ENCODE measurements around the gene NALCN.
"Not testable (repeated sequence)": the region's sequence is repeated elsewhere in the genome, so short reads cannot be mapped to it uniquely, and the experiment has no call there.

The NALCN gene

DNA sequence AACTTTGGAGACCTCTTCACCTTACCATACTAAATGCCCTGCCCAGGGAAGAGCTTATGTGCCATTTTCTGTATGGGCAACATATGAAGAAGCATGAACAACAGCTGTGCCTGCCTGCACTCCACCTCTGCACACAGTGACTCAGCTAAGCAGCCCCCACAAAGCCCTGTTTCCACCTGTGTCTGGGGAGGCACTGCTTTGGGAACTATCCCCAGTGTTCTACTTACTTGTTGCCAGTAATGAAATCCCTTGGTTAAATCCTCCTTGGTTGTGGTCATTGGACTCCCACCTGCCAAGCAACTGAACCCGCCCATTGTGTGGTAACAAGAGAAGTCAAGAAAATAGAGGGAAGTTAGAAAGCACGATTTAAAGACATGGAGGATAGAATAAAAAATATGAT lies 84.6 kb downstream of the NALCN start:
- DNase-seq = no peak

DNA sequence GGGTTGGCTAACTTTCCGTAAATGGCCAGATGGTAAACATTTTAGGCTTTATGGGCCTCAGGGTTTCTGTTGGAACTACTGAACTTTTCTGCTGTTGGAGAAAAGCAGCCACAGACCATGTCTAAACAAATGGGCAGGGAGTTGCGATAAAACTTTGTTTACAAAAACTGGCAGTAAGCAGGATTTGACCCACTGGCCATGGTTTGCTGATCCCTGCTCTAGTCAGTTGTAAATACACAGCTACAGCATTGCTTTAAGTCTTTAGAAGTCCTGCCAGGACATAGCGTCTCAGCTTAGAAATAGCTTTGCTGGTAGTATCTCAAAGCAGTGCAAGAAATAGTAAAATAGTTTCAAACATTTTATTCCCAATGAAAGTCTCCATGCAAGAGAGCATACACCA lies 88.4 kb downstream of the NALCN start:
- no peak for DNase-seq

DNA sequence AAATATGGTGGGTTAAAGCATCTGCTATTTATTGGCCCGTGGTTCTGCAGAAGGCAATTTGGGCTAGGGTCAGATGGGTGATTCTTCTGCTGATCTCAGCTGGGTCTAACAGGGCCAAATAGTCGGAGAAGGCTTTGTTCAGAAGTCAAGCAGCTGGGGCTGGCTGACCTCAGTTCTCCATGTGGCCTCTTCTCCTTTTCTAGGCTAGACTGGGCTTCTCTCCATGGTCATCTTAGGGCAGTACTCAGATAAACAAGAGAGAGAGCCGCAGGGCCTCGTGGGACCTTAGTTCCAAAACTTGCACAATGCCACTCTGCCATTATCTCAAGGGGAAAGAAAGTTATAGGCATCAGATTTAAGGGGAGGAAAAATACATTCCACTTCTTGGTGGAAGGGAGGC lies 89.6 kb downstream of the NALCN start:
- DNase-seq = no peak

DNA sequence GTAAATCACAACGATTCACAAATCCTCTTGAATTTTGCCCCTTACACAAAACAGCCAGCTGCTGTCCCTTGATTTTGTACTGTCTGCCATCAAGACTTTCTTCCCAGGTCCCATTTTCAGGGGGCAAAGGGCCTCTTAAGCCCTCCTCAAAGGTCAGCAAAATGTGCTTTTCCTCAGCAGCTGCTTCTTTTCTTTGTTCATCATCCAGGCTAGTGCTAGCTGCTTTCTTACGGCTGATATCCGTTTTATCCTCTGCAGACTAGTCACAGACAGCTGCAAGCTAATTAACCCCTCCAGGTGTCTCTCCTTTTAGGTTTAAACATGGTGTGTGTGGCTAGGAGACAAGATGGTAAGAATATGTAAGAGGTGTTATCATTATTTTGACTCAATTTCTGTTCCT lies 90.9 kb downstream of the NALCN start:
- no peak for DNase-seq

DNA sequence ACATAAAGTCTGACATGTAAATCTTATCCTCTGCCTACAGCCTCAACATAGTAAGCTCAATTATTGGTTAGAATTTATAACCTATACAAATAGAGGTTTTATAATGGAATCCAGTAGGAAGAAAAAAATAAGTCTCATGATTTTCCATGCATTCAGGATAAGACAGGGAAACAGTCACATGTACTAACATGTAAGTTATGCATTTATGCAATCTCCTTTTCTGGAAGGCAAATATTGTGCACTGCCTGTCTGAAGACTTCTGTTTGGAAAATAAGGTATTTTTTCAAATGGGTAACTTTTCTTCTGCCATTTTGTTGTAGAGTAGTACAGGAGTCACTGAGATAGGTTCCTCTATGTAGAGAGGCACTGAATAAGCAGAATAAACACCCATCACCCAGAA lies 92.7 kb downstream of the NALCN start:
- no peak for DNase-seq

DNA sequence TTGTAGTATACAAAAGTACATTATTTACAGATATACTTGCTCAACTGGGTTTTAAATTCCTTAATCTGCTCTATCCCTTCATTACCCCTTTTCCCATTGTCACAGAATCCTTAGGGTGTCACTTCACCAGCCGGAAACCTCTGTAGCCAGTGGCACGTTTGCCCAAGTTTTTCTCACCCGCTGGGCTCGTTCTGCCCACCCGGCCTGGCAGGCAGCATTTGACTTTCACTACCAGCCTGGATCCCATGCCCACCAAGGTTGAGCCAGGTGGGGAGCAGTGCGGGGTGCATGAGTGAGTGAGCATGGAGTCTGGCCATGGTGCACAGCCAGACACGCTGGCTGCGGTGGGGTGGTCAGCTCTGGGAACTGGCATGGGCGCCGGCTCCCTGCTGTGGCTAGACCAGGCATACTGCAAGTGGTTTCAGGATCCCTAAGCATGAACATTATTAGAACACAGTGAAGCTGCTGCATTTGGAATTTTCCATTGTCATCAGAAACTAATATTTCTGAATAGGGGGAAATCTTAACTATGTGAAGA lies 98.3 kb downstream of the NALCN start:
- DNase-seq = no peak

DNA sequence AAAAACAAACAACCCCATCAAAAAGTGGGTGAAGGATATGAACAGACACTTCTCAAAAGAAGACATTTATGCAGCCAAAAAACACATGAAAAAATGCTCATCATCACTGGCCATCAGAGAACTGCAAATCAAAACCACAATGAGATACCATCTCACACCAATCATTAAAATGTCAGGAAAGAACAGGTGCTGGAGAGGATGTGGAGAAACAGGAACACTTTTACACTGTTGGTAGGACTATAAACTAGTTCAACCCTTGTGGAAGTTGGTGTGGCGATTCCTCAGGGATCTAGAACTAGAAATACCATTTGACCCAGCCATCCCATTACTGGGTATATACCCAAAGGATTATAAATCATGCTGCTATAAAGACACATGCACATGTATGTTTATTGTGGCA lies 102.8 kb downstream of the NALCN start:
- not testable (repeated sequence) for DNase-seq

DNA sequence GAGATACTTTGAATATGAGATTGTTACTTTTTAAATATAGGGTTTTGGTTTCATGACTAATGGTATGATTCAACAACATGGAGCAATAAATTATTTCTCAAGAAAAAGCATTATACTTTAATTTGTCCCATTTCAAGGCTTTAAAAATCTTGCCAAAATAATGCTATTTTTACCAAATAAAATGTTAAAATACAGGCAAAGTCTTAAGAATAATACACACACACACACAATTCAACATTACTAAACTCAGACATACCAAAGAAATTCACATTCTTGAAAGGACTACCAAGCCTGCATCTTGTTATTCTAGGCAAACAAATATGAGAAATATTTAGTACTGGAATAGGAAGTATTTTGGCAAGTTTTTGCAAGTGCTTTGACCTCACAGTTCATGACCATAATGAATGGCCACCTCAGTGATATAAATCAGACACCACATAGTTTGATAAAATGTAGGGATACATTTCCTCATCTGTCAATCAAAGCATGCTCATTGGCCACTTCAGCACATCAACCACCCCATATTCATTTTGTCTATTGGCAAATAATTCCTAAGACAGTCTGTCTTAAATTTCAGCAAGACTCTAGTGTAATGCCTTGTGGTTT lies 107.2 kb downstream of the NALCN start:
- DNase-seq = no peak

DNA sequence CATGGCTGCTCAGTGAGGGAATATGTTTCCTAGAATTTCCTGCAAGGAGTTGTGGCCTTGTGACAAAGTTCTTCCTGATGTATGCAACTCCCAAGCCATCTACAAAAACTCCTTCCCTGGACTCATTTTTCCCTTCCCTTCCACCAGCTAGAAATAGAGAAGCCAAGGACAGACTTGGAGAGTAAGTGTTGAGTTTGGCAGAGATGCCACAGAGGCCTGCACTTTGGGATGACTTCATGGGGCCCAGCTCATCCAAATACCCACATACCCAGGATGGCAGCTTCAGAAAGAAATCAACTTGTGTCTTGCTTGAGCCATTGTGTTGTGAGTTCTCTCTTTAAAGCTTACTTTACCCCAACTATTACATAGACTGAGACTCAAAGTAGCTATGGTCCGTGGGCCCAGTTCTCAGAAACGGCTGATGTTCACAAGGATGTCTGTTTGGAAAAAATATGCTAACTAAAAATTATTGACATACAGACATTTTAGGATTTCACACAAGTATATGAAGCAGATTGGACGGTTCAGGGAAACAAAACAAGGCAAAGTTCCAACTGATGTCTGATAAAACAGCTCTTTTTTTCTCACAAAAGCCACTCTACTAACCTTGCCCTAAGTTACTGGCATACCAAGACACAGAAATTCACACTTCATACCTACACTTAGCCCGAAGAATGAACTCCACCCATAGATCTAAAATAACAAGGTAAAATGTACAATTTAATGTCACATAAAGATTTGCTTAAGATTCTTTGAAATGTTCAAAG lies 107.9 kb downstream of the NALCN start:
- DNase-seq = no peak

DNA sequence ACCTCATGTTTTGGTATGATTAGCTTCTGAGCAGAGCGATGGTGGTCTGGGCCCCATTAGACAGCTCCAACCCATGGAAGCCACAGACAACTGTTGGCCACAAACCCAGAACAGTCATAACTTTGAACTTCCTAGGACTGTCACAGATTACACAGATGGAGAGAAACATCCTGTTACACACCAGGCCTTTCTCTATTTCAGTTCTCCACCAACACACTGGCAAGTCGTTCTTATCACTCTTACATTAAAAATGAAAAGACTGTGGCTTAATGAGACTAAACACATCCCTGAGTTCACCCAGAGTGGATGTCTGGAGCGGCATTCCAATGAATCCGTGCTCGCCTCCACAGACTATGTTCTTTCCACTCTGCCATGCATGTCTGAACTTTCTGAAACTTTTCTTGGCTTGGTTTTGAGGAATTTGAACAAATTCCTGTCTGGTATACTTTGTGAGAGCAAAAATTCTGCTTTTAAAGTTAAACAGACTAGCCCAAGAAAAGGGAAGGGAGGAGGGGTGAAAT lies 109.1 kb downstream of the NALCN start:
- DNase-seq = no peak

DNA sequence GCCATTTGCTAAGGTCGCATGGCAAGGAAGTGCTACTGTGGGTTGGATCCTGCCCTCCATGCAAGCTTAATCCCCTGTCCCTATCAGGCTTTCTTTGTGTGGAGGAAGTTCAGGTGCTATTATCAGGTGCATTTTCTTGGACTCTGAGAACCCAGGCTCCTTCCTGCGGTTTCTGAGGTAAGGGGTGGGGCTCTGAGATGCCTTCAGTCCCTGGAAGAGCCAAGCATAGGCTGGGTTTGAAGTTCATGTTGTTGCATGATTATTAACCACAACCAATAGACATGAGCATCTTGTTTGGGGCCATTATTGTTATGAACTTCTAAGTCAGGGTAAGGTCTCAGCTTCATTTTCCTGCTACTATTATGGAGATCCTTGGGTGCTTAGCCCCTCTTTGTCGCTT lies 109.5 kb downstream of the NALCN start:
- DNase-seq = no peak

DNA sequence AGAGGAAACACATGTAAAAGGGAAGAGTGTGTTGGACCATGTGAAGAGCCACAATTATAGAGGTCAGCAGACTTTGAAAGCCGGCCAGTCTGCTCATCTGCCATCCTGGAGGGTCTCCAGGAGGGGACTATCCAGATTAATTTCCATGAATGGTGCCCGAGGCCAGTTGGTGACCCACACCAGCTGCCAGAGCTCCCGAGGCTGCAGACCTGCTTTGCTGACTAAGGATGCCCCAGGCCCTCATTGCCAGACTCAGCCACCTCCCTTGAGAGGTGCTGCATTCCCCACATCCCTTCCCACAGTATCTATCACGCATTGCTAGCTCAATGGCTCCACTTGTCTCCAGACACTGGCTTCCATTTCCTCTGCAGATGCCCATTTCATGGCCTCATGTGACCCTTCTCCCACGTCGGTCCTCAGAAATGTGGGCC lies 110.3 kb downstream of the NALCN start:
- no peak for DNase-seq

DNA sequence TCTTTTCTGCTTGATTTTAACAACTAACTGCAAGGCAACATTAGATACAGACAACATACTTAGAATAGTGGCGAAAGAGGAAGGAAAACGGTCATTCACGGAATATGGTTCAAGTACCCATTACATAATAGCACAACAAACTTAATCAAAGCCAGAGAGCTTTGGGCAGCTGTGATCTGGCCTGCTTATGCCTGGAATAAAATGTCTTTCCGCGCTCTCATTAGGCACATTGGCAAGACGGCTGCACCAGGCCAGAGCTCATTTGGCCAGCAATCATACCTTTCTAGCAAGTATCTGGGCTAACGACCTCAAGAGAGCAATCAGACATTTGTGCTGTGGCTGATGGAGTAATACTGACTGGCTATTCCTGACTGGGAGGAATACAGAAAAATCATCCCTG lies 112.8 kb downstream of the NALCN start:
- no peak for DNase-seq

DNA sequence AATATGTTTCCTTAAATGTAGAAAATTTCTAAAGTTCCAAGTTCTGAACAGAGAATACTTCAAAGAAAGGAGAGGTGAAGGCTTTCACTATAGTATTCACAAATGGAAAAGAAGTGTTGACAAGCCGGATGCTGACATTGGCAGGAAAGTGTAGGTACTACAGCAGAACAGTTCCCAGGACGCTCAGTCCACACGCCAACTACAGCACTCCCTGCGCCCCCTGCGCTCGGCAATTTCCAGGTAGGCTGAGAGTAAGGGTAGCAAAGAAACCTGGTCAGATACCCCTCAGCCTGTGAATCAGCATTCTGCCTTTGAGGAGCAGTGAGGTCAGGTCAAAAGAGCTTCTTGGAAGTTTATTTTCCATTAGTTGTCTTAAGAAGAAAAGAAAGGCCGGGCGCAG lies 115.3 kb downstream of the NALCN start:
- no peak for DNase-seq

DNA sequence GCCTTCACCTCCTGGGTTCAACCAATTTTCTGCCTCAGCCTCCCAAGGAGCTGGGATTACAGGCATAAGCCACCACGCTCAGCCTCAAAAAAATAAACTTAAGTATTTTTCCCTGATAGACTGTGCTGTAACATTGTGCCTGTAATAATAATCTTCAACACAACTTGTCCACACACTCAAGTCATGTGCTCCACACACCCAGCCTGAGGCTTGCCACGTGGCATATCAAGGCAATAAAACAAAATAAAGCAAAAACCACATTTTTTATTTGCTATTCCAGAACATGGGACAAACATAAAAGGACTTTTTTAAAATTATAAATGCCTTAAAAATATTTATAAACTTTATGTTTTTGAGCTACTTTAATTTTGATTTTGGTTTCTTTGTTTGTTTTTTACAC lies 115.8 kb downstream of the NALCN start:
- no peak for DNase-seq

DNA sequence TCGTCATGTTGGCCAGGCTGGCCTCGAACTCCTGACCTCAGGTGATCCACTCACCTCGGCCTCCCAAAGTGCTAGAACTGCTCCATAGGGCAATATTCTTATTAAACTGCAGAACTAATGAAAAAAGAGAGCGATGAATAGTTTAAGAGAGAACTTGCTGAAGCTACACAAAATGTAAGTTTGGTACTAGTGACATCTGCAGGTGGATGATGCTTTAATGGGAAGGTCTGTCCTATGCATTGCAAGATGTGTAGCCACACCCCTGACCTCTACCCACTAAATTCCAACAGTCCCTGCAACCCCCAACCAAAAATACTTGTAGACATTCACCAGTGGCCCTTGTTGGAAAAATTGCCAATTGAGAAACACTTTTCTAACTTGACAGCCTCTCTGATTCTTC lies 117.8 kb downstream of the NALCN start:
- no peak for DNase-seq

DNA sequence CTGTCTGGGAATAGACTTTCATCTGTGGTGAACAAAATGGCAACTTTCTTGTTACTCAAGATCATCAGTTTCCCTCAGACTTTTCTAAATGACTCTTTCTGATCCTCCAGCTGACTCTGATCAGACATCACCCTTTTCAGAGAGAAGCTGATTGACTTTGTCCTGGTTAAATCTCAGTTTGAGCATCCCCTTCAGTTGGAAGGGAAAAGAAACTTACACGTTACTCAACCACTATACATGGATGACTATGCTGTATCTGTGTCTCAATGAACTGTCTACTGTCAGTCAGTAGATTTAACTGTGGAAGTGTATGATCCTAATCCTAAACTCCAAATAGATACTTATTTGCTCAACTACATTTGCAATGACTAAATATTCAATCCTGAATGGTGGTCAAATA lies 118.5 kb downstream of the NALCN start:
- no peak for DNase-seq

DNA sequence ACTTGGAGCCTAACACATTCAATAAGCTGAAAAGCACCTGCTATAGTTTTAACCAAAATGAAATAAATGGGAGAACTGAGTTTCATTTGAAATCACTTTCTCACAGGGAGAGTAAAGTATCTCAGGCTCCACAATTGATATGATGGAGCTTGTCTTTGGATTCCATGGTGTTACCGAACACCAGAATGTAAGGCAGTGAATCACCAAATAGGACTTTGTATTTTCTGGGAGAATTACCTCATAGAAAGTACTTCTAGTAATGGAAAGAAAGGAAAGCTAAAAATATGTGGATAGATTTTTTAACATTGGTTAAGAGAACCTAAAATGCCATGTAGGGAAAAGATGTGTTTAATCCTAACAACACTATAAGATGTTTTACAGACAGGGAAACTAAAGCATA lies 123.6 kb downstream of the NALCN start:
- no peak for DNase-seq

DNA sequence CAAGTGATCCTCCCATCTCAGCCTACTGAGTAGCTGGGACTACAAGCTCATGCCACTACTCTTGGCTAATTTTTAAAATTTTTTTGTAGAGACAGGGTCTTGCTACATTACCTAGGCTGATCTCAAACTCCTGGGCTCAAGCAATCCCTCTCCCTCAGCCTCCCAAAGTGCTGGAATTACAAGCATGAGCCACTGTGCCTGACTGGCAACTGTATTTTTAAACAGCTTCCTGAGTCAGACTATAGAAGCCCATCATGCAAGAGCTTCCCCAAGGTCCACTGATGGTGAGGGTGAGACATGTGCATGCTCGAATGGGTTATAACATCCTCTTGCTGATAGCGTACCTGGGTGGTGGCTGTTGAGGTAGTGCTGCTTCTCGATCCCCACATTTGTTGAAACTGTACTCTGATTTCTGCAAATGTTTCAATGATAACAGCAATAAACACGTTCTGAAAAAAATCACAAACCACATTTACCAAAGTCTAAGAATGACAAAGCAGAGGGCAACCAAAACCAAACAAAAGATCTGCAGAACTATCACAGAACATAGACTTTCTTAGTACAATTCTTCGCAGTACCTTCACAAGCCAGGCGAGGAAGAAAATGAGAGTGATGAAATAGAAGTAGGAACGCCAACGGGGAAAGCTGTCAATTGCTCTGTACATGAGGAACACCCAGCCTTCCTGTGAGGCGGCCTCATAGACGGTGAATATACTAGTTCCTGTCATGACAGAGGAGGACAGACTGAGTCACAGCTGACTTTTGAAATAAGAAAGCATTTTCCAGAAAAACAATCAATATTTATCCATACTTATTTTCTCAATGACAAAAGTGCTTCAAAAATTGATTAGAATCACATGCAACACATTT lies 124.4 kb downstream of the NALCN start:
- no peak for DNase-seq

DNA sequence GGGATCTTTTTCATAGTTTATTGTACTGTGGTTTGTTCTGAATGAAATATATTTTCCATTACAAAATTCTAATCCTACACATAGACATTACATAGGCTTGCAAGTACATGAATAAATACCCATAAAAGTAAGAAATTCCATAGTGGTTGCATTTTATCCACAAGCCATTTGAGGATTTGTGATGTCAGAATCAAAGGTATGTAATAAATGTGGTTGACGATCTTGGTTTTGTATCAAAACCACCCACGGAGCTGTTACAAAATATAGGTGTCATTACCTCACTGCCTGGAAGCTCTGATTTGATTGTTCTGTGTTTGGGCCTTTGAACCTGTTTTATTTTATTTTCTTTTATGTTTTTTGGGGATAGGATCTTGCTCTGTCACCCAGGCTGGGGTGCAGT lies 125.1 kb downstream of the NALCN start:
- no peak for DNase-seq

DNA sequence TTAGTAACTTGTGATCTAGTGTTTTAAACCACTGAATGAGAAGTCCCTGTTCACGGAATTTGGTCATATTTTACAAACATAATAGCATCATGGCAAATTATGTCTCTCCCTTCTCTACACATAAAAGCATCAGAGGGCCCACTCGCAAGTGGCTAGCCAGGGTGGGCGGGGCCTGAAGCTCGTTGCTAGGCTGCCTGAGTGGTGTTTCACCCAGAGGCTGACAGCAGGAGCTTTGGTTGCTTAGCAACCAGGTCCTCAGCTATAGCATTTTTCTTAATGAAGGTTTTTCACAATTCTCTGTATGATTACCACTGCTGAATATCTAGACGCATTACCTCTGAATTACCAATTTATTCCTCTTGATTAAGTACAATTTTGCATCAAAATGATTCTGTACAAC lies 126.5 kb downstream of the NALCN start:
- DNase-seq = no peak

DNA sequence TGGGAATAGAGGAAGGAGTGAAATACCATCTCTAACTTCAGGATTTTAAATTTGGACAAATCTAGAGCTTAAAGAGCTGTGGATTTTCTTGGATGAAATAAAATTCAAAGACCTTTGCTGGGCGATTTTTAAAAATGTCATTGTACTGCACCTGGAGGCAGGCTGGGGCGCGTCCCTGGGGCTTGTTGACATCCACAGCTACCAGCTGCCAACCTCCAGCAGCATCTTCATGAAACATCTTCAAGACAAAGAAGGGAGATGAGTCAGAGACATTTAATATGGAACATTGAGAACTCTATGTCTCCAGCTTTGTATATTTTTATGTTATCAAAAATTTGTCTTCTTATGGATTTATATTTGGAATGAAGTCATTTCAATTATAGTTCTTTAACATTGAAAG lies 132.5 kb downstream of the NALCN start:
- DNase-seq = no peak

DNA sequence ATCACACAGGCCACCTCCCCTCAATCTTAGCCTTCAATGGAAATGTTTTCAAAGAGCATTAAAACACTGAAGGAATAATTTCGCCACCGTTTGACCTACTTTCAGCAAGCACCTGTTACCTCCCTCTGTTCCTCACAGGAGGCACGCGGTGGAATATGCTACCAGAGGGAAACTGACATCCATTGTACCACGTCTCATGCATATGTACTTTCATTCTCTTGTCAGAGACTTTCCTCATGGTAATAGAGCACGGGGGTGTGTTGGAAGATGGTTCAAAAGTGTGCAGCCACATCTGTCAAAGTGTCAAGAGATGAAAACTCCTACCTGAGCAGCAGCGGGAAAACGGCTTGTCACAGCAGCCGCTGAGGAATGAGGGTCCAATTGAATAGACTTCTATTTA lies 143.4 kb downstream of the NALCN start:
- no peak for DNase-seq

Measured in stimulated activated CD4-positive, alpha-beta T cell treated with anti-CD3 and anti-CD28 coated beads, Interleukin-4, amount 100 ng/mL, for 24 hours (primary cell).